ENCODE data around the gene SLC35G1.

GRCh38 chr10:93904901-93905300, 11.1 kb downstream of the SLC35G1 start:
- TF ChIP-seq CTCF (conservative IDR thresholded peaks at IDR 0.05; ENCODE audit: low read depth, low read length): no peak
- no peak for TF ChIP-seq EZH2phosphoT487 (IDR thresholded peaks at IDR 0.05; ENCODE audit: borderline replicate concordance, low read length)
